ENCODE measurements around the gene CRYBB1.

CRYBB1 gene

DNA sequence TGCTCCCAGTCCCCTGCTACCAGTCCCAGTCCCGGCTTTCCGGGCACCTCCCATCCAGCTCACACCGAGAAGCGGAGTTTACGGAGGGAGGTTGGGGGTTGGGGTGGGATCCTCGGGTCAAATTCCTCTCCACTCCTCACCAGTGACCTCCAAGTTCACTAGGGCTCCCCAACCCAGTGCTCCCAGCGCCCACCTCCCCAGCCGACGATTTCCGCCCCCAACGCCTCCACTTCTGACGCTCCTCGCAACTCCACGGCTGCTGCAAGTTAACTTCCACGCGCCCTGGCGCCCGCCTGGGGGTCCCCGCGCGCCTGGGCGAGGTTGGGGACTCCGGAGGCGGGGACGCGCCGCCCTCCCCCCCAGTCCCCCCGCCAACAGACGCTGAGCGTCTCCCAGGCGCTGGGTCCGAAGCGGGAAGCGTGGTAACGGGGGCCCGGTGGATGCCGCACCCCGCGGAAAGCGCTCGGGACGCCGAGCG is 28.4 kb downstream of the CRYBB1 start:
- H2AFZ ChIP-seq (ENCODE audit: low read length) = no peak overlapping the region
- no peak for DNase-seq

DNA sequence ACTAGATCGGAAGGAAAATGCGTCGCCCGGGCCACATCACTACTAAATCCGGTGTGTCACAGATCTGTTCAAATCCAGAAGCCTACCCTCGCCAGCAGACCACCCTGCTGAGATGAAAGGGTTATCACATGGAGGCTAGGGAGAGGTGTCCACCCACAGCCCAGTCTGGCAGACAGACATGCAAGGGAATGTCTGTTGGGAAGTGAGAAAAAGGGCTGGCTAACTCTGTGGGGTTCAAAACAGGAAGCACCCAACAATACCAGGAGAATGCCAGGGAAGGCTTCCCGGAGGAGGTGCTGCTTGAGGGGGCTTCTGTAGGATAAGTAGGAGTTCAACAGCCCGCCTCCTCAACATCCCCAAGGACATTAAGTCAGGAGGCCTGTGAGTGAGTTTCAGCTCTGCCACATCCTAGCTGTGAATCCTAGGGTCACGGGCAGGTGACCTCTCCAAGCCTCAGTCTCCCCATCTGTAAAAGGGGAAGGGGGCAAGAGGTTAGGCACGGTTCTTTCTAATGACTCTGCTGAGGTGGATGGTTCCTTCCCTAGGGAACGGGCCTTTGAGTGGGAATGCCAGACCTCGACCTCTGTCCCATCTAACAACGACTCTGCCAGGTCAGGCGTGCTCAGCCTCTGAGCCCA is 29.0 kb downstream of the CRYBB1 start:
- H3K4me1 ChIP-seq (ENCODE audit: low read length) = peaks cover 50% of the 10 kb centered on the region
- TF ChIP-seq, protein P1, sequence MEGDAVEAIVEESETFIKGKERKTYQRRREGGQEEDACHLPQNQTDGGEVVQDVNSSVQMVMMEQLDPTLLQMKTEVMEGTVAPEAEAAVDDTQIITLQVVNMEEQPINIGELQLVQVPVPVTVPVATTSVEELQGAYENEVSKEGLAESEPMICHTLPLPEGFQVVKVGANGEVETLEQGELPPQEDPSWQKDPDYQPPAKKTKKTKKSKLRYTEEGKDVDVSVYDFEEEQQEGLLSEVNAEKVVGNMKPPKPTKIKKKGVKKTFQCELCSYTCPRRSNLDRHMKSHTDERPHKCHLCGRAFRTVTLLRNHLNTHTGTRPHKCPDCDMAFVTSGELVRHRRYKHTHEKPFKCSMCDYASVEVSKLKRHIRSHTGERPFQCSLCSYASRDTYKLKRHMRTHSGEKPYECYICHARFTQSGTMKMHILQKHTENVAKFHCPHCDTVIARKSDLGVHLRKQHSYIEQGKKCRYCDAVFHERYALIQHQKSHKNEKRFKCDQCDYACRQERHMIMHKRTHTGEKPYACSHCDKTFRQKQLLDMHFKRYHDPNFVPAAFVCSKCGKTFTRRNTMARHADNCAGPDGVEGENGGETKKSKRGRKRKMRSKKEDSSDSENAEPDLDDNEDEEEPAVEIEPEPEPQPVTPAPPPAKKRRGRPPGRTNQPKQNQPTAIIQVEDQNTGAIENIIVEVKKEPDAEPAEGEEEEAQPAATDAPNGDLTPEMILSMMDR (IDR thresholded peaks at IDR 0.05; ENCODE audit: low read length) = no peak
- no peak for TF ChIP-seq EZH2 (optimal IDR thresholded peaks at IDR 0.05; ENCODE audit: low read depth, low read length)
- TF ChIP-seq EZH2phosphoT487 (IDR thresholded peaks at IDR 0.05; ENCODE audit: low read length) = no peak
- DNase-seq = no peak
- peaks cover 55% of the 10 kb centered on the region for H3F3A ChIP-seq (ENCODE audit: insufficient read depth, low read length)
- H3K4me2 ChIP-seq (ENCODE audit: low read depth, low read length) = peak overlapping the region; percentile 94
- H3K36me3 ChIP-seq (replicated peaks; ENCODE audit: insufficient read depth, low read length) = no peaks in the 10 kb centered on the region
- H4K20me1 ChIP-seq (ENCODE audit: insufficient read depth, low read length) = peaks cover 7% of the 10 kb centered on the region; the same call in 1 of the 2 replicates
- peaks cover 59% of the 10 kb centered on the region for H3K79me2 ChIP-seq (ENCODE audit: low read length)
- H3K9ac ChIP-seq (ENCODE audit: low read length) = peak overlapping the region; percentile 98
- H3K4me3 ChIP-seq (ENCODE audit: low read length) = peak overlapping the region; percentile 76
- peak overlapping the region; percentile 70 for H3K27ac ChIP-seq (ENCODE audit: low read length)
- no peak overlapping the region for H2AFZ ChIP-seq (ENCODE audit: low read length)
- no peaks in the 10 kb centered on the region for H3K9me2 ChIP-seq (replicated peaks; ENCODE audit: insufficient read depth, low read length)
- H3K9me3 ChIP-seq (replicated peaks; ENCODE audit: insufficient read depth, low read length) = no peaks in the 10 kb centered on the region
- H3K27me3 ChIP-seq (replicated peaks; ENCODE audit: insufficient read depth, low read length) = no peaks in the 10 kb centered on the region

More for the DNA sequence above, 28.4 kb downstream of the CRYBB1 start:
- Histone ChIP-seq H3K4me3 (ENCODE audit: low read length) (peak overlapping the region; percentile 76), H3K9ac (ENCODE audit: low read length) (peak overlapping the region; percentile 98), H3K79me2 (ENCODE audit: low read length) (peaks cover 54% of the 10 kb centered on the region), H3K27ac (ENCODE audit: low read length) (peak overlapping the region; percentile 70), H3K4me2 (ENCODE audit: low read depth, low read length) (peak overlapping the region; percentile 94), H3K9me3 (replicated peaks; ENCODE audit: insufficient read depth, low read length) (no peaks in the 10 kb centered on the region), H3K36me3 (replicated peaks; ENCODE audit: insufficient read depth, low read length) (no peaks in the 10 kb centered on the region), H3K4me1 (ENCODE audit: low read length) (peaks cover 56% of the 10 kb centered on the region), H4K20me1 (ENCODE audit: insufficient read depth, low read length) (peaks cover 5% of the 10 kb centered on the region; the same call in 1 of the 2 replicates), H3K9me2 (replicated peaks; ENCODE audit: insufficient read depth, low read length) (no peaks in the 10 kb centered on the region), H3K27me3 (replicated peaks; ENCODE audit: insufficient read depth, low read length) (no peaks in the 10 kb centered on the region), H3F3A (ENCODE audit: insufficient read depth, low read length) (peaks cover 60% of the 10 kb centered on the region)
- no peak for TF ChIP-seq EZH2 (optimal IDR thresholded peaks at IDR 0.05; ENCODE audit: low read depth, low read length)
- TF ChIP-seq EZH2phosphoT487 (IDR thresholded peaks at IDR 0.05; ENCODE audit: low read length) = no peak
- TF ChIP-seq, protein P1 (IDR thresholded peaks at IDR 0.05; ENCODE audit: low read length) = no peak

DNA sequence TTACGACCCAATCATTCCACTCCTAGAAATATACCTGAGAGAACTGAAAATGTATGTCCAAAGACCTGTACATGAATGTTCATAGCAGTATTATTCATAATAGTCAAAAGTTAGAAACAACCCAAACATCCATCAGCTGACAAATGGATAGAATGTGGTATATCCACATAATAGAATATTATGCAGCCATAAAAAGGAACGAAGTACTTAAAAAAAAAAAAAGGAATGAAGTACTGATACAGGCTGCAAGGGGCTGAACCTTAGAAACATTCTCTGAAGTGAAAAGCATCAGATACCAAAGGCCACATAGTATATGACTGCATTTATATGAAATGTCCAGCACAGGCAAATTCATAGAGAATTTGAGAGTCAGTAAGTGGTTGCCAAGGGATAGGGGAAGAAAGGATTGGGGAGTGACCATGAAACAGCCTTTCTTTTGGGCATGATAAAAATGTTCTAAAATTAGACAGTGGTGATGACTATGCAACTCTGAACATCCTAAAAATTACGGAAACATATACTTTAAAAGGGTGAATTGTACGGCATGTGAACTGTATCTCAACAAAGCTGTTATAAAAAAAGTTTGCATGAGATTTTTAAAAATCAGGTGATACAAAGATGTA is 29.7 kb downstream of the CRYBB1 start:
- no peak for TF ChIP-seq EZH2 (optimal IDR thresholded peaks at IDR 0.05; ENCODE audit: low read depth, low read length)
- TF ChIP-seq, protein P1 (IDR thresholded peaks at IDR 0.05; ENCODE audit: low read length) = no peak
- no peak for TF ChIP-seq EZH2phosphoT487 (IDR thresholded peaks at IDR 0.05; ENCODE audit: low read length)
- peak overlapping the region; percentile 76 for H3K4me3 ChIP-seq (ENCODE audit: low read length)
- no peak for DNase-seq
- H3K4me2 ChIP-seq (ENCODE audit: low read depth, low read length) = peak overlapping the region; percentile 94
- H3K27ac ChIP-seq (ENCODE audit: low read length) = peak overlapping the region; percentile 70
- H3K27me3 ChIP-seq (replicated peaks; ENCODE audit: insufficient read depth, low read length) = no peaks in the 10 kb centered on the region
- no peaks in the 10 kb centered on the region for H3K9me2 ChIP-seq (replicated peaks; ENCODE audit: insufficient read depth, low read length)
- H4K20me1 ChIP-seq (ENCODE audit: insufficient read depth, low read length) = peaks cover 7% of the 10 kb centered on the region; the same call in 1 of the 2 replicates
- H3F3A ChIP-seq (ENCODE audit: insufficient read depth, low read length) = peaks cover 48% of the 10 kb centered on the region
- H2AFZ ChIP-seq (ENCODE audit: low read length) = no peak overlapping the region
- H3K9me3 ChIP-seq (replicated peaks; ENCODE audit: insufficient read depth, low read length) = no peaks in the 10 kb centered on the region
- H3K36me3 ChIP-seq (replicated peaks; ENCODE audit: insufficient read depth, low read length) = no peaks in the 10 kb centered on the region
- peaks cover 44% of the 10 kb centered on the region for H3K4me1 ChIP-seq (ENCODE audit: low read length)
- H3K9ac ChIP-seq (ENCODE audit: low read length) = peak overlapping the region; percentile 98
- peaks cover 67% of the 10 kb centered on the region for H3K79me2 ChIP-seq (ENCODE audit: low read length)

All from MM.1S (cell line).